Left renal cortex interstitium (tissue), 4 donors: Measurements from ENCODE around the gene POM121L2. TPM values are rescaled to one million over a fixed set of nuclear protein-coding genes. Genes with fewer than 3 reads are reported as not detected.

Source experiments
- DNase-seq, 4 donors: peaks; one replicate each; pipeline ENCODE4 v3.0.0-alpha.2; 2013; ENCODE audit warnings: low read depth in 4 of 4, low spot score in 2 of 4, missing footprints in 1 of 4
- polyA plus RNA-seq, 4 donors: library from polyadenylated mRNA; unstranded; fragments of 120-200 nt; gene quantifications; one replicate each; pipeline ENCODE4 v1.2.1, GENCODE V29; 2013; ENCODE audit not compliant: insufficient read length in 4 of 4

POM121L2 gene
- polyA plus RNA-seq, 4 donors: not detected

DNA sequence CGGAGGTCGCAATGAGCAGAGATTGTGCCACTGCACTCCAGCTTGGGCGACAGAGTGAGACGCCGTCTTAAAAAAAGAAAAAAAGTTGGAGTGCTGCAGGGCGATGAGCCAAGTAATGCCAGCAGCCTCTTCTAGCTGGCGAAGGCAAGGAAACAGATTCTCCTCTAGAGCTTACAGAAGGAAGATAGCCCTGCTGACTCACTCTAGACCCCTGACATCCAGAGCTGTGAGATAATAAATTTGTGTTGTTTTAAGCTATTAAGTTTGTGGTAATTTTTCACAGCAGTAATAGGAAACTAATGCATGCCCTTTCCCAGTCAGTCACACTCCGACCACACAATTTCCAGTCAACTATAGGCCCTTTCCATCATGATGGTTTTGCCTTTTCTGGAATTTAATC is 48.2 kb downstream of the POM121L2 start:
- no peak for DNase-seq

DNA sequence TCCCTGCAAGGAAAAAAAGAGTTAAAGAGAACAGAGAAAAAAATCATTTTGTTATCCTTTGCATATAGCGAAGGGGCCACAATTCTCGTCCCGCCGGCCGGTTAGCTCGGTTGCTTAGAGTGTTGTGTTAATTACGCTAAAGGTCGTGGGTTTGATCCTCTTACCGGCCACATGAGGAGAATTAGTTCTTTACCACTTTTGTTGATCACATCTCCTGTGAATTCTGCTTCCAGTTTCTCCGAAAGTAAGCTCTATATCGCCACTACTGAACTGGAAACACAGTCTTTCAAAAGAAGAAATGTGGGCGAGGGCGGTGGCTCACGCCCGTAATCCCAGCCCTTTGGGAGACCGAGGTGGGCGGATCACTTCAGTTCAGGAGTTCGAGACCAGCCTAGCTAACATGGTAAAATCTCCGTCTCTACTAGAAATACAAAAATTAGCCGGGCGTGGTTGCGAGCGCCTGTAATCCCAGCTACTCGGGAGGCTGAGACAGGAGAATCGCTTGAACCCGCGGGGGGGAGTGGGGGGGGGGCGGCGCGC is 51.2 kb downstream of the POM121L2 start:
- DNase-seq: no peak

DNA sequence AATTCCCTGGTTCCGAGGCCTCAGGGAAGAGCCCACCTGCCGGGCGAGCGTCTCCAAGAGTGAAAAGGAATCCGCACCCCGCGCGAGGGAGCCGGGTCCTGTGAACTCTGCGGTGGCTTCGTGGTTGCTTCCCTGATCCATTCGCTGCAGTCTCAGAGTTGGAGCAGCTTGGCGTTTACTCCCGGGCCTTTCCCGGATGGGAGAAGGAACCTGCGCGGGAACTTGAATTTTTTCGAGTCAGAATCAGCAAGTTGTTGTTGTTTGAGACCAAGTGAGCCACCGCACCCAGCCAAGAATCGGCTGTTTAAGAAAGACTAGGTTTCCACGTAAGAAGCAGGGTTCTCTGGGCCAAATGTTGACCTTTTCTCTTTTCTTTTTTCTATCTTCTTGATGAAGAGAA is 51.7 kb downstream of the POM121L2 start:
- DNase-seq: no peak

Other genes starting within 250 kb of the POM121L2 start
- gene PRSS16, start 64.6 kb downstream of the POM121L2 start, polyA plus RNA-seq: under 1 TPM; 0.30 to 0.45 (median 0.34) TPM
- 10 to 100 TPM; 12.2 to 13.9 (median 13.3) TPM for gene ZNF391, start 76.5 kb upstream of the POM121L2 start, polyA plus RNA-seq
- gene ZNF184, start 160.8 kb upstream of the POM121L2 start, polyA plus RNA-seq: 10 to 100 TPM; 15.3 to 20.4 (median 17.1) TPM